WTC11 (cell line): Measurements from ENCODE around the gene CACNB4. TPM values are rescaled to one million over a fixed set of nuclear protein-coding genes. Genes with fewer than 3 reads are reported as not detected.

ENCODE experiments used
- ATAC-seq: fragments of 200-7000 bp; cut with Tn5 transposase; 2 replicates; pipeline ENCODE4 v1.10.0; 2021; ENCODE audit warnings: mild to moderate bottlenecking, moderate library complexity
- CTCF ChIA-PET: fragments of 300-600 bp; sonication (Branson Sonifier 250); formaldehyde crosslinking; loops from one replicate; lab custom pipeline; 2021; ENCODE audit warnings: antibody characterized with exemption; lab: Charles Lee
- POLR2A ChIA-PET: fragments of 350-600 bp; sonication (Branson Sonifier 250); formaldehyde crosslinking; loops from one replicate; lab custom pipeline; 2021; ENCODE audit warnings: antibody characterized with exemption; lab: Charles Lee
- DNase-seq: peaks from one replicate; pipeline ENCODE4 v3.0.0; 2021; ENCODE audit warnings: low spot score
- H3K27ac Mint-ChIP-seq: 2 replicates; pipeline ENCODE4 v1.8.0; 2021; ENCODE audit warnings: mixed read lengths
- H3K27me3 Mint-ChIP-seq: 2 replicates; pipeline ENCODE4 v1.8.0; 2021; ENCODE audit warnings: low read depth, mild to moderate bottlenecking, moderate library complexity, mixed read lengths
- H3K36me3 Mint-ChIP-seq: 2 replicates; pipeline ENCODE4 v1.8.0; 2021; ENCODE audit warnings: mixed read lengths
- H3K4me1 Mint-ChIP-seq: 2 replicates; pipeline ENCODE4 v1.8.0; 2022; ENCODE audit warnings: mixed read lengths
- H3K4me3 Mint-ChIP-seq: 2 replicates; pipeline ENCODE4 v1.8.0; 2021; ENCODE audit warnings: mild to moderate bottlenecking, moderate library complexity, mixed read lengths
- H3K9me3 Mint-ChIP-seq: 2 replicates; pipeline ENCODE4 v1.8.0; 2021; ENCODE audit warnings: mixed read lengths
- ATF1 ChIP-seq: sonication (generic); formaldehyde crosslinking; IDR thresholded peaks from 2 replicates; pipeline ENCODE4 v1.8.1; 2023; ENCODE audit warnings: mild to moderate bottlenecking, moderate library complexity, missing genetic modification reagents
- ESRRA ChIP-seq: sonication (generic); formaldehyde crosslinking; IDR thresholded peaks from 2 replicates; pipeline ENCODE4 v1.8.1; 2022; ENCODE audit warnings: mild to moderate bottlenecking, missing genetic modification reagents, borderline replicate concordance
- IRF1 ChIP-seq: sonication (generic); formaldehyde crosslinking; IDR thresholded peaks from 2 replicates; pipeline ENCODE4 v1.8.0; 2023; ENCODE audit warnings: missing genetic modification reagents
- IRF2 ChIP-seq: sonication (generic); formaldehyde crosslinking; IDR thresholded peaks from 2 replicates; pipeline ENCODE4 v1.8.0; 2022; ENCODE audit warnings: low read depth, missing genetic modification reagents, borderline replicate concordance
- JAZF1 ChIP-seq: fragments of 250-450 bp; sonication (Bioruptor Pico); IDR thresholded peaks from 2 replicates; pipeline ENCODE4 v1.9.0; 2021; ENCODE audit warnings: moderate library complexity, mild to moderate bottlenecking, inconsistent platforms
- MAX ChIP-seq: sonication (generic); formaldehyde crosslinking; IDR thresholded peaks from 2 replicates; pipeline ENCODE4 v1.8.0; 2022; ENCODE audit warnings: mild to moderate bottlenecking, missing genetic modification reagents
- SMAD3 ChIP-seq: sonication (generic); formaldehyde crosslinking; IDR thresholded peaks from 2 replicates; pipeline ENCODE4 v1.8.0; 2022; ENCODE audit warnings: missing genetic modification reagents, mild to moderate bottlenecking, borderline replicate concordance
- SP1 ChIP-seq: sonication (generic); formaldehyde crosslinking; conservative IDR thresholded peaks from 2 replicates; pipeline ENCODE4 v1.8.1; 2022; ENCODE audit warnings: missing genetic modification reagents
- TEAD1 ChIP-seq: sonication (generic); formaldehyde crosslinking; IDR thresholded peaks from 2 replicates; pipeline ENCODE4 v1.8.0; 2022; ENCODE audit warnings: mild to moderate bottlenecking, missing genetic modification reagents
- TEAD4 ChIP-seq: sonication (generic); formaldehyde crosslinking; IDR thresholded peaks from 2 replicates; pipeline ENCODE4 v1.8.0; 2022; ENCODE audit warnings: mild to moderate bottlenecking, missing genetic modification reagents
- ZBTB21 ChIP-seq: sonication (generic); formaldehyde crosslinking; IDR thresholded peaks from 2 replicates; pipeline ENCODE4 v1.8.1; 2023; ENCODE audit warnings: mild to moderate bottlenecking, missing genetic modification reagents, borderline replicate concordance
- ZNF219 ChIP-seq: sonication (generic); formaldehyde crosslinking; IDR thresholded peaks from 2 replicates; pipeline ENCODE4 v1.8.0; 2023; ENCODE audit warnings: missing genetic modification reagents, mild to moderate bottlenecking, borderline replicate concordance
- ZNF317 ChIP-seq: sonication (generic); formaldehyde crosslinking; IDR thresholded peaks from 2 replicates; pipeline ENCODE4 v1.8.1; 2023; ENCODE audit warnings: low read depth, mild to moderate bottlenecking, moderate library complexity, missing genetic modification reagents, borderline replicate concordance
- ZNF423 ChIP-seq: fragments of 250-450 bp; sonication (Bioruptor Pico); IDR thresholded peaks from 2 replicates; pipeline ENCODE4 v2.1.2; 2022; ENCODE audit warnings: mild to moderate bottlenecking, moderate library complexity
- total RNA-seq: library from RNA; stranded (reverse); gene quantifications from 3 replicates; pipeline ENCODE4 v1.2.3, GENCODE V29; 2021
- TF ChIP-seq, protein P1 (sequence below): sonication (generic); formaldehyde crosslinking; IDR thresholded peaks from 2 replicates; pipeline ENCODE4 v1.8.1; 2022; ENCODE audit warnings: low read depth, mild to moderate bottlenecking, moderate library complexity, missing genetic modification reagents, borderline replicate concordance
- TF ChIP-seq, protein P2 (sequence below): fragments of 250-450 bp; sonication (Bioruptor Pico); IDR thresholded peaks from 2 replicates; pipeline ENCODE4 v1.8.0; 2021; ENCODE audit warnings: mild to moderate bottlenecking
- TF ChIP-seq, protein P3 (sequence below): sonication (generic); formaldehyde crosslinking; IDR thresholded peaks from 2 replicates; pipeline ENCODE4 v1.8.1; 2022; ENCODE audit warnings: low read depth, missing genetic modification reagents, borderline replicate concordance
- TF ChIP-seq, protein P4 (sequence below): fragments of 250-450 bp; sonication (Bioruptor Pico); IDR thresholded peaks from 2 replicates; pipeline ENCODE4 v1.9.0; 2021; ENCODE audit warnings: mild to moderate bottlenecking, borderline replicate concordance
- TF ChIP-seq, protein P5 (sequence below): fragments of 200-600 bp; IDR thresholded peaks from 2 replicates; pipeline ENCODE4 v1.8.0; 2022; ENCODE audit warnings: antibody characterized with exemption
- TF ChIP-seq, protein P6 (sequence below): sonication (generic); formaldehyde crosslinking; IDR thresholded peaks from 2 replicates; pipeline ENCODE4 v1.8.1; 2023; ENCODE audit warnings: mild to moderate bottlenecking, missing genetic modification reagents, borderline replicate concordance

Gene CACNB4
- total RNA-seq, 1 experiment from 2014 or later: 4.7 TPM

DNA sequence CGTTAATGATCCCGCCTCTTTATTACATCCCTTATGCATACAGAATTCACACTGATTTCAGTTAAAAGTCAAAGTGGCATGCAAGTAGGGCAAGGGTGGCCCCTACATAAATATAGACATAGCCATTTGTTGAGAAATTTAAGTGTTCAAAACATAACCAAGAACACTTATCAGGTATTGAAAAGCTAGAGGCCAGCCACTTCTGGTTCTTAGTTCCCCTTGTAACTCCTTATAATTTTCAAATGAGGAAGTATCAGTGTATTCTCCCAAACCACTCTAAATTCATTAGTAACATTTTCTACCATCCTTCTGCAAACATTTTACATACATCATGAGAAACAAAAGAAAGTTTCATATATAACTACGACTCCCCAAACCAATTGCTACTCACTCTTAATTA, 264.9 kb downstream of the CACNB4 start:
- no peak for ATAC-seq
- Mint-ChIP-seq H3K27me3 (no peaks in the 10 kb centered on the region), H3K27ac (no peak overlapping the region), H3K9me3 (no peaks in the 10 kb centered on the region), H3K4me1 (peaks cover 9% of the 10 kb centered on the region)
- no peak for DNase-seq
- no peak for TF ChIP-seq ZNF423 (CRISPR knock-in tag)
- TF ChIP-seq, all 79 proteins: peak for 0
- H3K36me3 Mint-ChIP-seq: no peaks in the 10 kb centered on the region
- ChIA-PET POLR2A (no interaction called here), CTCF (no interaction called here)
- no peak overlapping the region for H3K4me3 Mint-ChIP-seq

GRCh38 chr2:151830961-151831360, 267.9 kb downstream of the CACNB4 start:
- DNase-seq: no peak
- Mint-ChIP-seq H3K9me3 (no peaks in the 10 kb centered on the region), H3K36me3 (no peaks in the 10 kb centered on the region; the same call in 1 of the 2 replicates), H3K4me3 (no peak overlapping the region), H3K4me1 (peaks cover 28% of the 10 kb centered on the region), H3K27ac (no peak overlapping the region), H3K27me3 (no peaks in the 10 kb centered on the region)
- no peak for ATAC-seq
- POLR2A ChIA-PET: no interaction called here
- CTCF ChIA-PET: interaction anchor here (0.6 to 0.9 kb wide), 2 partner anchors 195 to 408 kb away, joined by 3 read pairs; no protein-coding TSS in a partner anchor
- TF ChIP-seq, protein P1, sequence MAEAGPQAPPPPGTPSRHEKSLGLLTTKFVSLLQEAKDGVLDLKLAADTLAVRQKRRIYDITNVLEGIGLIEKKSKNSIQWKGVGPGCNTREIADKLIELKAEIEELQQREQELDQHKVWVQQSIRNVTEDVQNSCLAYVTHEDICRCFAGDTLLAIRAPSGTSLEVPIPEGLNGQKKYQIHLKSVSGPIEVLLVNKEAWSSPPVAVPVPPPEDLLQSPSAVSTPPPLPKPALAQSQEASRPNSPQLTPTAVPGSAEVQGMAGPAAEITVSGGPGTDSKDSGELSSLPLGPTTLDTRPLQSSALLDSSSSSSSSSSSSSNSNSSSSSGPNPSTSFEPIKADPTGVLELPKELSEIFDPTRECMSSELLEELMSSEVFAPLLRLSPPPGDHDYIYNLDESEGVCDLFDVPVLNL (CRISPR knock-in tag): no peak
- TF ChIP-seq ATF1 (CRISPR knock-in tag) (no peak), SP1 (CRISPR knock-in tag) (no peak), TEAD1 (CRISPR knock-in tag) (no peak), SMAD3 (CRISPR knock-in tag) (no peak), ZNF219 (CRISPR knock-in tag) (no peak), MAX (CRISPR knock-in tag) (no peak), IRF1 (CRISPR knock-in tag) (no peak), JAZF1 (no peak), IRF2 (CRISPR knock-in tag) (no peak), ZBTB21 (CRISPR knock-in tag) (no peak), ZNF317 (no peak), TEAD4 (CRISPR knock-in tag) (no peak), ESRRA (CRISPR knock-in tag) (no peak)
- TF ChIP-seq, protein P2, sequence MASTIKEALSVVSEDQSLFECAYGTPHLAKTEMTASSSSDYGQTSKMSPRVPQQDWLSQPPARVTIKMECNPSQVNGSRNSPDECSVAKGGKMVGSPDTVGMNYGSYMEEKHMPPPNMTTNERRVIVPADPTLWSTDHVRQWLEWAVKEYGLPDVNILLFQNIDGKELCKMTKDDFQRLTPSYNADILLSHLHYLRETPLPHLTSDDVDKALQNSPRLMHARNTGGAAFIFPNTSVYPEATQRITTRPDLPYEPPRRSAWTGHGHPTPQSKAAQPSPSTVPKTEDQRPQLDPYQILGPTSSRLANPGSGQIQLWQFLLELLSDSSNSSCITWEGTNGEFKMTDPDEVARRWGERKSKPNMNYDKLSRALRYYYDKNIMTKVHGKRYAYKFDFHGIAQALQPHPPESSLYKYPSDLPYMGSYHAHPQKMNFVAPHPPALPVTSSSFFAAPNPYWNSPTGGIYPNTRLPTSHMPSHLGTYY (CRISPR knock-in tag): no peak
- TF ChIP-seq, protein P3, sequence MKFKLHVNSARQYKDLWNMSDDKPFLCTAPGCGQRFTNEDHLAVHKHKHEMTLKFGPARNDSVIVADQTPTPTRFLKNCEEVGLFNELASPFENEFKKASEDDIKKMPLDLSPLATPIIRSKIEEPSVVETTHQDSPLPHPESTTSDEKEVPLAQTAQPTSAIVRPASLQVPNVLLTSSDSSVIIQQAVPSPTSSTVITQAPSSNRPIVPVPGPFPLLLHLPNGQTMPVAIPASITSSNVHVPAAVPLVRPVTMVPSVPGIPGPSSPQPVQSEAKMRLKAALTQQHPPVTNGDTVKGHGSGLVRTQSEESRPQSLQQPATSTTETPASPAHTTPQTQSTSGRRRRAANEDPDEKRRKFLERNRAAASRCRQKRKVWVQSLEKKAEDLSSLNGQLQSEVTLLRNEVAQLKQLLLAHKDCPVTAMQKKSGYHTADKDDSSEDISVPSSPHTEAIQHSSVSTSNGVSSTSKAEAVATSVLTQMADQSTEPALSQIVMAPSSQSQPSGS: no peak
- TF ChIP-seq, protein P4, sequence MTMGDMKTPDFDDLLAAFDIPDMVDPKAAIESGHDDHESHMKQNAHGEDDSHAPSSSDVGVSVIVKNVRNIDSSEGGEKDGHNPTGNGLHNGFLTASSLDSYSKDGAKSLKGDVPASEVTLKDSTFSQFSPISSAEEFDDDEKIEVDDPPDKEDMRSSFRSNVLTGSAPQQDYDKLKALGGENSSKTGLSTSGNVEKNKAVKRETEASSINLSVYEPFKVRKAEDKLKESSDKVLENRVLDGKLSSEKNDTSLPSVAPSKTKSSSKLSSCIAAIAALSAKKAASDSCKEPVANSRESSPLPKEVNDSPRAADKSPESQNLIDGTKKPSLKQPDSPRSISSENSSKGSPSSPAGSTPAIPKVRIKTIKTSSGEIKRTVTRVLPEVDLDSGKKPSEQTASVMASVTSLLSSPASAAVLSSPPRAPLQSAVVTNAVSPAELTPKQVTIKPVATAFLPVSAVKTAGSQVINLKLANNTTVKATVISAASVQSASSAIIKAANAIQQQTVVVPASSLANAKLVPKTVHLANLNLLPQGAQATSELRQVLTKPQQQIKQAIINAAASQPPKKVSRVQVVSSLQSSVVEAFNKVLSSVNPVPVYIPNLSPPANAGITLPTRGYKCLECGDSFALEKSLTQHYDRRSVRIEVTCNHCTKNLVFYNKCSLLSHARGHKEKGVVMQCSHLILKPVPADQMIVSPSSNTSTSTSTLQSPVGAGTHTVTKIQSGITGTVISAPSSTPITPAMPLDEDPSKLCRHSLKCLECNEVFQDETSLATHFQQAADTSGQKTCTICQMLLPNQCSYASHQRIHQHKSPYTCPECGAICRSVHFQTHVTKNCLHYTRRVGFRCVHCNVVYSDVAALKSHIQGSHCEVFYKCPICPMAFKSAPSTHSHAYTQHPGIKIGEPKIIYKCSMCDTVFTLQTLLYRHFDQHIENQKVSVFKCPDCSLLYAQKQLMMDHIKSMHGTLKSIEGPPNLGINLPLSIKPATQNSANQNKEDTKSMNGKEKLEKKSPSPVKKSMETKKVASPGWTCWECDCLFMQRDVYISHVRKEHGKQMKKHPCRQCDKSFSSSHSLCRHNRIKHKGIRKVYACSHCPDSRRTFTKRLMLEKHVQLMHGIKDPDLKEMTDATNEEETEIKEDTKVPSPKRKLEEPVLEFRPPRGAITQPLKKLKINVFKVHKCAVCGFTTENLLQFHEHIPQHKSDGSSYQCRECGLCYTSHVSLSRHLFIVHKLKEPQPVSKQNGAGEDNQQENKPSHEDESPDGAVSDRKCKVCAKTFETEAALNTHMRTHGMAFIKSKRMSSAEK (CRISPR knock-in tag): no peak
- TF ChIP-seq, protein P5, sequence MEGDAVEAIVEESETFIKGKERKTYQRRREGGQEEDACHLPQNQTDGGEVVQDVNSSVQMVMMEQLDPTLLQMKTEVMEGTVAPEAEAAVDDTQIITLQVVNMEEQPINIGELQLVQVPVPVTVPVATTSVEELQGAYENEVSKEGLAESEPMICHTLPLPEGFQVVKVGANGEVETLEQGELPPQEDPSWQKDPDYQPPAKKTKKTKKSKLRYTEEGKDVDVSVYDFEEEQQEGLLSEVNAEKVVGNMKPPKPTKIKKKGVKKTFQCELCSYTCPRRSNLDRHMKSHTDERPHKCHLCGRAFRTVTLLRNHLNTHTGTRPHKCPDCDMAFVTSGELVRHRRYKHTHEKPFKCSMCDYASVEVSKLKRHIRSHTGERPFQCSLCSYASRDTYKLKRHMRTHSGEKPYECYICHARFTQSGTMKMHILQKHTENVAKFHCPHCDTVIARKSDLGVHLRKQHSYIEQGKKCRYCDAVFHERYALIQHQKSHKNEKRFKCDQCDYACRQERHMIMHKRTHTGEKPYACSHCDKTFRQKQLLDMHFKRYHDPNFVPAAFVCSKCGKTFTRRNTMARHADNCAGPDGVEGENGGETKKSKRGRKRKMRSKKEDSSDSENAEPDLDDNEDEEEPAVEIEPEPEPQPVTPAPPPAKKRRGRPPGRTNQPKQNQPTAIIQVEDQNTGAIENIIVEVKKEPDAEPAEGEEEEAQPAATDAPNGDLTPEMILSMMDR: no peak
- TF ChIP-seq, protein P6, sequence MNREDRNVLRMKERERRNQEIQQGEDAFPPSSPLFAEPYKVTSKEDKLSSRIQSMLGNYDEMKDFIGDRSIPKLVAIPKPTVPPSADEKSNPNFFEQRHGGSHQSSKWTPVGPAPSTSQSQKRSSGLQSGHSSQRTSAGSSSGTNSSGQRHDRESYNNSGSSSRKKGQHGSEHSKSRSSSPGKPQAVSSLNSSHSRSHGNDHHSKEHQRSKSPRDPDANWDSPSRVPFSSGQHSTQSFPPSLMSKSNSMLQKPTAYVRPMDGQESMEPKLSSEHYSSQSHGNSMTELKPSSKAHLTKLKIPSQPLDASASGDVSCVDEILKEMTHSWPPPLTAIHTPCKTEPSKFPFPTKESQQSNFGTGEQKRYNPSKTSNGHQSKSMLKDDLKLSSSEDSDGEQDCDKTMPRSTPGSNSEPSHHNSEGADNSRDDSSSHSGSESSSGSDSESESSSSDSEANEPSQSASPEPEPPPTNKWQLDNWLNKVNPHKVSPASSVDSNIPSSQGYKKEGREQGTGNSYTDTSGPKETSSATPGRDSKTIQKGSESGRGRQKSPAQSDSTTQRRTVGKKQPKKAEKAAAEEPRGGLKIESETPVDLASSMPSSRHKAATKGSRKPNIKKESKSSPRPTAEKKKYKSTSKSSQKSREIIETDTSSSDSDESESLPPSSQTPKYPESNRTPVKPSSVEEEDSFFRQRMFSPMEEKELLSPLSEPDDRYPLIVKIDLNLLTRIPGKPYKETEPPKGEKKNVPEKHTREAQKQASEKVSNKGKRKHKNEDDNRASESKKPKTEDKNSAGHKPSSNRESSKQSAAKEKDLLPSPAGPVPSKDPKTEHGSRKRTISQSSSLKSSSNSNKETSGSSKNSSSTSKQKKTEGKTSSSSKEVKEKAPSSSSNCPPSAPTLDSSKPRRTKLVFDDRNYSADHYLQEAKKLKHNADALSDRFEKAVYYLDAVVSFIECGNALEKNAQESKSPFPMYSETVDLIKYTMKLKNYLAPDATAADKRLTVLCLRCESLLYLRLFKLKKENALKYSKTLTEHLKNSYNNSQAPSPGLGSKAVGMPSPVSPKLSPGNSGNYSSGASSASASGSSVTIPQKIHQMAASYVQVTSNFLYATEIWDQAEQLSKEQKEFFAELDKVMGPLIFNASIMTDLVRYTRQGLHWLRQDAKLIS: no peak
